ENCODE measurements around the gene MTRR. TPM values are rescaled to one million over a fixed set of nuclear protein-coding genes. Genes with fewer than 3 reads are reported as not detected.
"Not testable (repeated sequence)": the region's sequence is repeated elsewhere in the genome, so short reads cannot be mapped to it uniquely, and the experiment has no call there.

Gene MTRR
- total RNA-seq, 1 experiment from 2014 or later = 57.8 TPM

DNA sequence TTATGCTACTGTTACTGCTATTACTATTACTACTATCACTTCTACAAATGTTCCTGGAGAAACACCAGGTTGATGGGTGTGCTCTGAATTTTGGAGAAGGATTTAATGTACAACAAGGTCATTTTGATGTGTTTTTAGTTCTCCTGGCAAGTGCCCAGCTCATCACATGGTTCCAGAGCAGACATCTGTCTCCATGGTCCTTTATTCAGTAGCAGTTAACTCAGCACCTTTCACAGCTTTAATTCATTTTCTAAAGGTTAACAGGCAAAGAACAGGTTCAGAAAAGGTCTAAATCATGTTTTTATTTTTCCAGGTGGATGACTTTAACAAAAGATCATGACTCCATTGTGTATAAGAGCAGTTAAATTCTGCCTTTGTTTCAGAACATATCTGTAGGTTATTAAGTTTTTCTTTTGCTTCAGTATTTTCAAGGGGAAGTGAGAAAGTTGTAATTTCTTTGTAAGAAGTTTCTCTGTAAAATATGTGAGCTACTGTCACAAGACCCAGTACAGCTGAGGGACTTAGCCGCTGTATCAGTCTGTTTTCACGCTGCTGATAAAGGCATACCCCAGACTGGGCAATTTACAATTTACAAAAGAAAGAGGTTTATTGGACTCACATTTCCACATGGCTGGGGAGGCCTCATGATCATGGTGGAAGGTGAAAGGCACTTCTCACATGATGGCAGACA is 41.9 kb downstream of the MTRR start:
- CTCF ChIA-PET = no interaction called here
- POLR2A ChIA-PET = no interaction called here
- no peak overlapping the region for H3K27ac ChIP-seq (ENCODE audit: low read length)
- H3K9me3 ChIP-seq (ENCODE audit: control insufficient read depth, insufficient read depth, low read depth, low read length) = peaks cover 17% of the 10 kb centered on the region
- H3K4me3 ChIP-seq (ENCODE audit: low read depth in 2 of 2, low read length in 2 of 2) = no peak overlapping the region
- intact Hi-C loops (cut with micrococcal nuclease; ENCODE audit: unreplicated experiment) (no loop called here), in situ Hi-C loops (cut with HindIII; ENCODE audit: low pct_unique_long_range_greater_than_20kb, low sequenced_read_pairs) (no loop called here)
- no peaks in the 10 kb centered on the region; the same call in 1 of the 2 replicates for H3K36me3 ChIP-seq (ENCODE audit: control insufficient read depth, insufficient read depth, low read length)
- no peaks in the 10 kb centered on the region for H3K27me3 ChIP-seq (ENCODE audit: control insufficient read depth, insufficient read depth, low read length)
- H3K4me1 ChIP-seq (ENCODE audit: control insufficient read depth, insufficient read depth, low read length) = no peaks in the 10 kb centered on the region
- no peak for ATAC-seq
- no TSS peak for BruUV-seq (replicated peaks)
- TF ChIP-seq, protein P1, sequence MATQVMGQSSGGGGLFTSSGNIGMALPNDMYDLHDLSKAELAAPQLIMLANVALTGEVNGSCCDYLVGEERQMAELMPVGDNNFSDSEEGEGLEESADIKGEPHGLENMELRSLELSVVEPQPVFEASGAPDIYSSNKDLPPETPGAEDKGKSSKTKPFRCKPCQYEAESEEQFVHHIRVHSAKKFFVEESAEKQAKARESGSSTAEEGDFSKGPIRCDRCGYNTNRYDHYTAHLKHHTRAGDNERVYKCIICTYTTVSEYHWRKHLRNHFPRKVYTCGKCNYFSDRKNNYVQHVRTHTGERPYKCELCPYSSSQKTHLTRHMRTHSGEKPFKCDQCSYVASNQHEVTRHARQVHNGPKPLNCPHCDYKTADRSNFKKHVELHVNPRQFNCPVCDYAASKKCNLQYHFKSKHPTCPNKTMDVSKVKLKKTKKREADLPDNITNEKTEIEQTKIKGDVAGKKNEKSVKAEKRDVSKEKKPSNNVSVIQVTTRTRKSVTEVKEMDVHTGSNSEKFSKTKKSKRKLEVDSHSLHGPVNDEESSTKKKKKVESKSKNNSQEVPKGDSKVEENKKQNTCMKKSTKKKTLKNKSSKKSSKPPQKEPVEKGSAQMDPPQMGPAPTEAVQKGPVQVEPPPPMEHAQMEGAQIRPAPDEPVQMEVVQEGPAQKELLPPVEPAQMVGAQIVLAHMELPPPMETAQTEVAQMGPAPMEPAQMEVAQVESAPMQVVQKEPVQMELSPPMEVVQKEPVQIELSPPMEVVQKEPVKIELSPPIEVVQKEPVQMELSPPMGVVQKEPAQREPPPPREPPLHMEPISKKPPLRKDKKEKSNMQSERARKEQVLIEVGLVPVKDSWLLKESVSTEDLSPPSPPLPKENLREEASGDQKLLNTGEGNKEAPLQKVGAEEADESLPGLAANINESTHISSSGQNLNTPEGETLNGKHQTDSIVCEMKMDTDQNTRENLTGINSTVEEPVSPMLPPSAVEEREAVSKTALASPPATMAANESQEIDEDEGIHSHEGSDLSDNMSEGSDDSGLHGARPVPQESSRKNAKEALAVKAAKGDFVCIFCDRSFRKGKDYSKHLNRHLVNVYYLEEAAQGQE (IDR thresholded peaks at IDR 0.05; ENCODE audit: insufficient read depth in 1 of 2, low read depth in 2 of 2, low read length in 1 of 2) = no peak
- no peak for TF ChIP-seq SIN3A (IDR thresholded peaks at IDR 0.05; ENCODE audit: borderline replicate concordance, insufficient read depth, low read depth, low read length)
- TF ChIP-seq POLR2AphosphoS5 (IDR thresholded peaks at IDR 0.05; ENCODE audit: low read depth, low read length) = no peak
- TF ChIP-seq, protein P2, sequence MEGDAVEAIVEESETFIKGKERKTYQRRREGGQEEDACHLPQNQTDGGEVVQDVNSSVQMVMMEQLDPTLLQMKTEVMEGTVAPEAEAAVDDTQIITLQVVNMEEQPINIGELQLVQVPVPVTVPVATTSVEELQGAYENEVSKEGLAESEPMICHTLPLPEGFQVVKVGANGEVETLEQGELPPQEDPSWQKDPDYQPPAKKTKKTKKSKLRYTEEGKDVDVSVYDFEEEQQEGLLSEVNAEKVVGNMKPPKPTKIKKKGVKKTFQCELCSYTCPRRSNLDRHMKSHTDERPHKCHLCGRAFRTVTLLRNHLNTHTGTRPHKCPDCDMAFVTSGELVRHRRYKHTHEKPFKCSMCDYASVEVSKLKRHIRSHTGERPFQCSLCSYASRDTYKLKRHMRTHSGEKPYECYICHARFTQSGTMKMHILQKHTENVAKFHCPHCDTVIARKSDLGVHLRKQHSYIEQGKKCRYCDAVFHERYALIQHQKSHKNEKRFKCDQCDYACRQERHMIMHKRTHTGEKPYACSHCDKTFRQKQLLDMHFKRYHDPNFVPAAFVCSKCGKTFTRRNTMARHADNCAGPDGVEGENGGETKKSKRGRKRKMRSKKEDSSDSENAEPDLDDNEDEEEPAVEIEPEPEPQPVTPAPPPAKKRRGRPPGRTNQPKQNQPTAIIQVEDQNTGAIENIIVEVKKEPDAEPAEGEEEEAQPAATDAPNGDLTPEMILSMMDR (IDR thresholded peaks at IDR 0.05) = no peak
- TF ChIP-seq TCF7L2 (IDR thresholded peaks at IDR 0.05; ENCODE audit: low read depth, low read length) = no peak
- no peak for DNase-seq (ENCODE audit: low read depth, low spot score)

DNA sequence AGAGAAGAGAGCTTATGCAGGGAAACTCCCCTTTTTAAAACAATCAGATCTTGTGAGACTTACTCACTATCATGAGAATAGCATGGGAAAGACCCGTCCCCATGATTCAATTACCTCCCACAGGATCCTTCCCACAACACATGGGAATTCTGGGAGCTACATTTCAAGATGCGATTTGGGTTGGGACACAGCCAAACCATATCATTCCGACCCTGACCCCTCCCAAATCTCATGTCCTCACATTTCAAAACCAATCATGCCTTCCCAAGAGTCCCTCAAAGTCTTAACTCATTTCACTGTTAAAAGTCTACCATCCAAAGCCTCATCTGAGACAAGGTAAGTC is 42.5 kb downstream of the MTRR start:
- intact Hi-C loops (cut with micrococcal nuclease; ENCODE audit: unreplicated experiment); H3K4me1 ChIP-seq (ENCODE audit: control insufficient read depth, insufficient read depth, low read length); H3K36me3 ChIP-seq (ENCODE audit: control insufficient read depth, insufficient read depth, low read length); BruUV-seq (replicated peaks); H3K4me3 ChIP-seq (ENCODE audit: low read depth in 2 of 2, low read length in 2 of 2); ATAC-seq; DNase-seq (ENCODE audit: low read depth, low spot score); in situ Hi-C loops (cut with HindIII; ENCODE audit: low pct_unique_long_range_greater_than_20kb, low sequenced_read_pairs); POLR2A ChIA-PET; H3K27me3 ChIP-seq (ENCODE audit: control insufficient read depth, insufficient read depth, low read length); CTCF ChIA-PET; H3K27ac ChIP-seq (ENCODE audit: low read length): not testable (repeated sequence)
- H3K9me3 ChIP-seq (ENCODE audit: control insufficient read depth, insufficient read depth, low read depth, low read length) = peaks cover 17% of the 10 kb centered on the region

DNA sequence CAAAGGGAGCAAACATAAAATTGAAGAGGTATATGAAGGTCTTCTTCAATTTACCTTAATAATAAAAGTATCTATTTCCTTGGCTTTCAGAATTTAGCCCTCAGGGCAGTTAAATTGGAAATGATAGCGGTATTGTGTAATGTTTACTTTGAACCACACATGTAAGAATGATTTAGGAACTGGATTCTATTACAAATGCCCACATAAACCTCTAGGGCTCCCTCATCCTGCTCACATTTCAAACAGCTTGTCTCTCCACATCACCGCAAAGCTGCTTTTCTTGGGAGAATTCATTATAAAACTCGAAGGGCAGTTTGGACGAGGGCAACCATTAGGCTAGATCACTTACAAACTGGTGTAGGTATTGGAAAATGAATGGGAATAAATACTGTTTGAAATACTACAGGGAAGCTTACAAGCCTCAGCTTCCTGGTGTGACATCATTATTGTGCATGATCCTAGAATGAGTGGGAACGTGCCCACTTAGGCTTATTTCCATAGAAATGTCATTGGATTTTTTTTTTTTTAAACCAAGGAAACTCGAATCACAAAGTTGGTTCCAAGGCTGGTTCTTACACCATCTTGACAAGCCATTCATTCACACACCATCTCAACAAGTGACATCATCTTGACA is 47.3 kb downstream of the MTRR start:
- DNase-seq (ENCODE audit: low read depth, low spot score) = no peak

More for the DNA sequence above, 47.3 kb downstream of the MTRR start:
- ChIA-PET POLR2A (no interaction called here), CTCF (no interaction called here)
- Histone ChIP-seq H3K4me3 (ENCODE audit: low read depth in 2 of 2, low read length in 2 of 2) (no peak overlapping the region), H3K27ac (ENCODE audit: low read length) (no peak overlapping the region), H3K9me3 (ENCODE audit: control insufficient read depth, insufficient read depth, low read depth, low read length) (peaks cover 8% of the 10 kb centered on the region; the same call in 1 of the 2 replicates), H3K27me3 (ENCODE audit: control insufficient read depth, insufficient read depth, low read length) (no peaks in the 10 kb centered on the region), H3K36me3 (ENCODE audit: control insufficient read depth, insufficient read depth, low read length) (no peaks in the 10 kb centered on the region), H3K4me1 (ENCODE audit: control insufficient read depth, insufficient read depth, low read length) (no peaks in the 10 kb centered on the region)
- intact Hi-C loops (cut with micrococcal nuclease; ENCODE audit: unreplicated experiment) = no loop called here
- ATAC-seq = no peak
- no TSS peak for BruUV-seq (replicated peaks)
- in situ Hi-C loops (cut with HindIII; ENCODE audit: low pct_unique_long_range_greater_than_20kb, low sequenced_read_pairs) = no loop called here
- no peak for TF ChIP-seq POLR2AphosphoS5 (IDR thresholded peaks at IDR 0.05; ENCODE audit: low read depth, low read length)
- TF ChIP-seq SIN3A (IDR thresholded peaks at IDR 0.05; ENCODE audit: borderline replicate concordance, insufficient read depth, low read depth, low read length) = no peak
- TF ChIP-seq, protein P2 (IDR thresholded peaks at IDR 0.05) = no peak
- TF ChIP-seq TCF7L2 (IDR thresholded peaks at IDR 0.05; ENCODE audit: low read depth, low read length) = no peak
